HG03565 (cell line): ENCODE measurements around the gene TUBGCP2.
"Not testable (repeated sequence)": the region's sequence is repeated elsewhere in the genome, so short reads cannot be mapped to it uniquely, and the experiment has no call there.

ENCODE experiments used
- ATAC-seq: cut with Tn5 transposase; IDR thresholded peaks from one replicate; pipeline ENCODE4 v1.9.1; 2021; ENCODE audit warnings: mild to moderate bottlenecking, moderate library complexity; ENCODE audit not compliant: unreplicated experiment

Gene TUBGCP2

GRCh38 chr10:133326745-133327650 lies 18.3 kb upstream of the TUBGCP2 start:
- no peak for ATAC-seq

GRCh38 chr10:133326223-133326551 lies 17.5 kb upstream of the TUBGCP2 start:
- ATAC-seq, result no peak

- ATAC-seq, result no peak
Measured at GRCh38 chr10:133325440-133326222, 17.0 kb upstream of the TUBGCP2 start.

- no peak for ATAC-seq
Measured at GRCh38 chr10:133324857-133325260, 16.2 kb upstream of the TUBGCP2 start.

- ATAC-seq, result no peak
Measured at GRCh38 chr10:133324198-133324792, 15.6 kb upstream of the TUBGCP2 start.

GRCh38 chr10:133322064-133322709 lies 13.5 kb upstream of the TUBGCP2 start:
- not testable (repeated sequence) for ATAC-seq

- ATAC-seq, result not testable (repeated sequence)
Measured at GRCh38 chr10:133320852-133321422, 12.3 kb upstream of the TUBGCP2 start.

GRCh38 chr10:133318494-133319127 lies 9.9 kb upstream of the TUBGCP2 start:
- ATAC-seq, result peak; percentile 69

- ATAC-seq, result no peak
Measured at GRCh38 chr10:133316732-133317131, 8.1 kb upstream of the TUBGCP2 start.

GRCh38 chr10:133316266-133316665 lies 7.6 kb upstream of the TUBGCP2 start:
- ATAC-seq, result no peak

- ATAC-seq, result no peak
Measured at GRCh38 chr10:133315847-133316246, 7.2 kb upstream of the TUBGCP2 start.

GRCh38 chr10:133314911-133315310 lies 6.2 kb upstream of the TUBGCP2 start:
- no peak for ATAC-seq

GRCh38 chr10:133313192-133313591 lies 4.5 kb upstream of the TUBGCP2 start:
- ATAC-seq, result no peak

- ATAC-seq, result no peak
Measured at GRCh38 chr10:133312769-133313145, 4.1 kb upstream of the TUBGCP2 start.

- ATAC-seq, result no peak
Measured at GRCh38 chr10:133312016-133312768, 3.5 kb upstream of the TUBGCP2 start.

GRCh38 chr10:133311570-133311969 lies 2.9 kb upstream of the TUBGCP2 start:
- no peak for ATAC-seq

GRCh38 chr10:133310789-133311188 lies 2.1 kb upstream of the TUBGCP2 start:
- ATAC-seq, result no peak

- ATAC-seq, result no peak
Measured at GRCh38 chr10:133310399-133310755, 1.7 kb upstream of the TUBGCP2 start.

GRCh38 chr10:133309720-133310398 lies 1.2 kb upstream of the TUBGCP2 start:
- no peak for ATAC-seq
